Natural killer cell (primary cell): Measurements from ENCODE around the gene LZTR1. TPM values are rescaled to one million over a fixed set of nuclear protein-coding genes. Genes with fewer than 3 reads are reported as not detected.

ENCODE experiments used
- ATAC-seq, 3 donors: fragments of 150-1000 bp in 2 of 3; fragments of 200-7000 bp in 1 of 3; cut with Tn5 transposase; 1 replicate in 1 of 3; 2 replicates in 2 of 3; pipeline ENCODE4 v1.10.0; 2021; ENCODE audit warnings: mild to moderate bottlenecking in 2 of 3, moderate library complexity in 2 of 3
- DNase-seq, 2 donors: peaks; one replicate each; pipeline versions ENCODE4 v3.0.0 to v3.0.0-alpha.2; 2013 to 2021; ENCODE audit warnings: mixed read lengths in 1 of 2
- H3K27ac ChIP-seq: one replicate; pipeline ENCODE4 v1.5.1; 2013; ENCODE audit warnings: mild to moderate bottlenecking, low read length
- H3K27me3 ChIP-seq: one replicate; pipeline ENCODE4 v1.6.1; 2013; ENCODE audit warnings: low read length; ENCODE audit not compliant: control insufficient read depth, insufficient read depth
- H3K36me3 ChIP-seq: one replicate; pipeline ENCODE4 v1.6.1; 2013; ENCODE audit warnings: low read length; ENCODE audit not compliant: control insufficient read depth, insufficient read depth
- H3K4me1 ChIP-seq: one replicate; pipeline ENCODE4 v1.6.1; 2013; ENCODE audit warnings: low read length; ENCODE audit not compliant: control insufficient read depth, insufficient read depth
- H3K4me3 ChIP-seq: one replicate; pipeline ENCODE4 v1.5.1; 2013; ENCODE audit warnings: low read length
- H3K9me3 ChIP-seq: one replicate; pipeline ENCODE4 v1.6.1; 2013; ENCODE audit warnings: low read length; ENCODE audit not compliant: control insufficient read depth, insufficient read depth
- H3K27ac Mint-ChIP-seq, 2 donors: one replicate each; pipeline ENCODE4 v1.8.0; 2022; ENCODE audit warnings: mild to moderate bottlenecking in 2 of 2, mixed read lengths in 2 of 2, moderate library complexity in 1 of 2
- H3K27me3 Mint-ChIP-seq, 2 donors: one replicate each; pipeline ENCODE4 v1.8.0; 2022; ENCODE audit warnings: low read depth in 2 of 2, mixed read lengths in 2 of 2
- H3K36me3 Mint-ChIP-seq: one replicate; pipeline ENCODE4 v1.8.0; 2022; ENCODE audit warnings: mixed read lengths
- H3K4me1 Mint-ChIP-seq, 2 donors: one replicate each; pipeline ENCODE4 v1.8.0; 2022; ENCODE audit warnings: mixed read lengths in 2 of 2
- H3K4me3 Mint-ChIP-seq: one replicate; pipeline ENCODE4 v1.8.0; 2022; ENCODE audit warnings: mild to moderate bottlenecking, moderate library complexity, mixed read lengths
- H3K9me3 Mint-ChIP-seq, 2 donors: one replicate each; pipeline ENCODE4 v1.8.0; 2022; ENCODE audit warnings: mixed read lengths in 2 of 2
- WGBS: methylation state at CpG from one replicate; pipeline ENCODE4 v1.1.7; 2013; ENCODE audit warnings: missing lambda C conversion rate; ENCODE audit not compliant: insufficient coverage; 5-methylcytosine and 5-hydroxymethylcytosine counted together
- intact Hi-C: fragments of 100-400 bp; cut with micrococcal nuclease; formaldehyde crosslinking; loops from one replicate; pipeline ENCODE4 v1.14.2; 2022
- total RNA-seq, 4 donors: library from RNA; stranded (reverse); fragments of 120-200 nt in 1 of 4; gene quantifications; one replicate each; pipeline versions ENCODE4 v1.2.3 to v1.2.4, GENCODE V29; 2013 to 2022
- TF ChIP-seq, protein P1 (sequence below): fragments of 200-600 bp; IDR thresholded peaks from one replicate; pipeline ENCODE4 v1.8.0; 2022; ENCODE audit warnings: antibody characterized with exemption

The LZTR1 gene
- total RNA-seq, 3 donors from 2014 or later (not counting 1 experiment from before 2014, with no cell fraction given) = 71.9 to 85.0 (median 82.0) TPM

DNA sequence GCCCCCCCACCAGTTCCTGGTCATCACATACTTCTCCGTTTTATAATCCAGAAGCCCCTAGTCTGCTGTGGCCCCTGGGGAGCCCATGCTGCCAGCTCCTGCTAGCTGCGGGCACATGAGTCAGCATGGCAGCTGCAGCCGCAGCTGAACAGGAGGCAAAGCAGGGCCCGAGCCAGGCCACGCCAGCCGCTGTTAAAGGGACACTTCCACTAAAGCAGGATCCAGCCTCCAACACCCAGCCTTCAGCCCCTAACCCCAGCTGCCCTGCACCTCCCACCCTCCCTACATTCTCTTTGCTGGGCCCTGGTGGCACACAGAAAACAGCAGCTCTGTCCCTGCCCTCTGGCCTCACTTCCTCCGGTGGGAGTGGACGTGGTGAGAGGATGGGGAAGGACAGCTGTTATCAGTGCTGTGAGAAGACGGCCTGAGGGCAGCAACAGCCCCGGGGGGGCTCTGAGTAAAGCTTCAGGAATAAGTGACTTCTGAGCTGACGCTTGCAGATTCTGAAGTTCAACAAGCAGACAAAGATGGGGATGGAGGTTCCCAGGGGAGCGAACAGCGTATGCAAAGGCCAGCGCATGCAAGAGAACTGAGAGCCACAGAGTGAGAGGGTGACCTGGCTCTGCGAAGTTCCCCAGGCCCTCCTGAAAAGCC lies 63.0 kb downstream of the LZTR1 start:
- no peaks in the 10 kb centered on the region for H3K36me3 ChIP-seq
- WGBS = 14% methylated on average over 15 of the region's 15 CpGs
- TF ChIP-seq, protein P1, sequence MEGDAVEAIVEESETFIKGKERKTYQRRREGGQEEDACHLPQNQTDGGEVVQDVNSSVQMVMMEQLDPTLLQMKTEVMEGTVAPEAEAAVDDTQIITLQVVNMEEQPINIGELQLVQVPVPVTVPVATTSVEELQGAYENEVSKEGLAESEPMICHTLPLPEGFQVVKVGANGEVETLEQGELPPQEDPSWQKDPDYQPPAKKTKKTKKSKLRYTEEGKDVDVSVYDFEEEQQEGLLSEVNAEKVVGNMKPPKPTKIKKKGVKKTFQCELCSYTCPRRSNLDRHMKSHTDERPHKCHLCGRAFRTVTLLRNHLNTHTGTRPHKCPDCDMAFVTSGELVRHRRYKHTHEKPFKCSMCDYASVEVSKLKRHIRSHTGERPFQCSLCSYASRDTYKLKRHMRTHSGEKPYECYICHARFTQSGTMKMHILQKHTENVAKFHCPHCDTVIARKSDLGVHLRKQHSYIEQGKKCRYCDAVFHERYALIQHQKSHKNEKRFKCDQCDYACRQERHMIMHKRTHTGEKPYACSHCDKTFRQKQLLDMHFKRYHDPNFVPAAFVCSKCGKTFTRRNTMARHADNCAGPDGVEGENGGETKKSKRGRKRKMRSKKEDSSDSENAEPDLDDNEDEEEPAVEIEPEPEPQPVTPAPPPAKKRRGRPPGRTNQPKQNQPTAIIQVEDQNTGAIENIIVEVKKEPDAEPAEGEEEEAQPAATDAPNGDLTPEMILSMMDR = no peak
- Mint-ChIP-seq H3K36me3 (no peaks in the 10 kb centered on the region), H3K27ac (peak overlapping the region; percentile 81 to 94), H3K4me3 (peak overlapping the region; percentile 78), H3K4me1 (peaks cover 17 to 33% of the 10 kb centered on the region in 2 donors), H3K27me3 (peaks cover 17 to 18% of the 10 kb centered on the region in 2 donors), H3K9me3 (no peaks in the 10 kb centered on the region)
- no peaks in the 10 kb centered on the region for H3K27me3 ChIP-seq
- intact Hi-C loops = loop anchor here (1.0 kb wide), 1 partner anchor 63 kb away; the partner anchor contains the start of gene LZTR1
- H3K9me3 ChIP-seq = no peaks in the 10 kb centered on the region
- H3K27ac ChIP-seq = no peak overlapping the region
- no peak overlapping the region for H3K4me3 ChIP-seq
- peaks cover 25% of the 10 kb centered on the region for H3K4me1 ChIP-seq
- ATAC-seq (peak; percentile 11 to 53 (median 30)), DNase-seq (no peak)

DNA sequence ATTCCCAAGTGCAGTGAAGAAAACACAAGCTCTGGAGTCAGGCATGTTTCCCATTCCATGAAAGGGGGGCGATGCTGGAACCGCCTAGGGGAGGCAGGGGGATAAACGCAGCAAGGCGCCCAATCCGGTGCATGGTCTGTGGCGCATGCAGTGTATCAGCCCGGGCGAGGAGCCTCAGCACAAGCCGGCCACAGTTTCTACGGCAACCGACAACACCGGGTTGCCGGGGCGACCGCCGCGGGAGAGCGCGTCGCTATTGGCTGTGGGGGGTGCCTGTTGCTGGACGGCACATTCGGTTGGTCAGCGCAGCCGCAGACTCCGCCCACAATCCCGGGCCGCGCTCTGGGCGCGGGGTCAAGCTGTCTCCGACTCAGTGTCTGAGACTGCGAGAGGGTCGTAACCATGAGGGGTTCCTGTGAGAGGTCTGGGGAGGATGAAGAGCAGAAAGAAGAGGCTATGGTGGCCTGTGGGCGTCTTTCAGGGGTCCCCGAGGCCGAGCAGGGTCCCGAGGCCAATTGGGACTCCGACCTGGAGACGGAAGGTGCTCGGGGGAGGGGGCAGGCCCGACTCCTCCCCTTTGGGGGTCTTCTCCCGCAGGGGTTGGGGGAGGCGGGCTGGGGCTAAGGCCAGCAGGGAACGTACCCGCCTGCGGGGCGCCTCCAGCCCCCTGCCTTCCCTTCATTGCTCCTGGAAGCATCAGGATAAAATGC lies 63.6 kb downstream of the LZTR1 start, which contains the start of gene LRRC74B:
LRRC74B (plus strand) TSS at position 362 of the 710 bp plus-strand sequence; CDS start at position 403, 41 bp downstream.
- no peaks in the 10 kb centered on the region for H3K9me3 Mint-ChIP-seq
- peaks cover 17 to 33% of the 10 kb centered on the region in 2 donors for H3K4me1 Mint-ChIP-seq
- peak within 1 kb of the TSS; percentile 81 to 94 for H3K27ac Mint-ChIP-seq
- Histone ChIP-seq H3K9me3 (no peaks in the 10 kb centered on the region), H3K27me3 (no peaks in the 10 kb centered on the region), H3K4me3 (no peak within 1 kb of the TSS), H3K36me3 (no peaks in the 10 kb centered on the region), H3K27ac (no peak within 1 kb of the TSS), H3K4me1 (peaks cover 25% of the 10 kb centered on the region)
- 12% methylated on average over 47 of the region's 47 CpGs for WGBS
- peaks cover 17 to 18% of the 10 kb centered on the region in 2 donors for H3K27me3 Mint-ChIP-seq
- TF ChIP-seq, protein P1 = no peak
- intact Hi-C loops = loop anchor here (1.0 kb wide), 1 partner anchor 63 kb away; the partner anchor contains the start of gene LZTR1
- ATAC-seq (peak; percentile 89 to 99 (median 94)), DNase-seq (peak; percentile 76 to 77)
- no peaks in the 10 kb centered on the region for H3K36me3 Mint-ChIP-seq
- peak within 1 kb of the TSS; percentile 78 for H3K4me3 Mint-ChIP-seq

DNA sequence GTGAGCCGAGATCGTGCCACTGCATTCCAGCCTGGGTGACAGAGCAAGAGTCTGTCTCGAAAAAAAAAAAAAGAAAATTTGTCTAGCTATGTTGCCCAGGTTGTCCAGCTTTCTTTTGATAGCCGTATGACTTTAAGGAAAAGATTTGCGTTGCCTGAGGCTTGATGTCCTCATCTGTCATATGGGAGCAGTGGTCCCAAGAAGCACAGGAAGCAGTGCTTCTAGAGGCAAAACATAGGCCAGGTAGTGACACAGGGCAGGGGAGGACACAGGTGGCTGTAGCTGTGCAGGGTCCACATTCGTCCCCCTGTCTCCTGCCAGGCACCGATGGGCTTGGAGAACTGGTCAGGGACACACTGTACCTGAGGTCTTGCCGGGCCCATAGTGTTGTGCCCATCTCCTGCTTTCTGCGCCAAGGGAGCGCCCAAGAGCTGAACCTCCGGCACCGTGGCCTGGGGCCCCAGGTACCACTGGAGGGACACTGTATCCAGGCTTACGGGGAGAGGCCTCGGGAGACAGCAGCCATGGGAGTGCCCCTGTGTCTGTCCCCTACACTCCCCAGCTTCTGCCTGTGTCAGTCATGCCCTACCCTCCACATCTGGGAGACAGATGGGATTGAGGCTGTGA lies 65.1 kb downstream of the LZTR1 start:
- 93% methylated on average over 14 of the region's 14 CpGs for WGBS
- ATAC-seq (no peak), DNase-seq (no peak)
- Histone ChIP-seq H3K27ac (no peak overlapping the region), H3K4me3 (no peak overlapping the region), H3K27me3 (no peaks in the 10 kb centered on the region), H3K36me3 (no peaks in the 10 kb centered on the region), H3K9me3 (no peaks in the 10 kb centered on the region), H3K4me1 (peaks cover 25% of the 10 kb centered on the region)
- Mint-ChIP-seq H3K4me3 (no peak overlapping the region), H3K27me3 (peaks cover 17 to 18% of the 10 kb centered on the region in 2 donors), H3K9me3 (no peaks in the 10 kb centered on the region), H3K27ac (peak overlapping the region in 1 of 2 donors; percentile 71), H3K36me3 (no peaks in the 10 kb centered on the region), H3K4me1 (peaks cover 17 to 33% of the 10 kb centered on the region in 2 donors)
- intact Hi-C loops = no loop called here
- TF ChIP-seq, protein P1 = no peak
